Tibial artery (tissue), 4 donors: ENCODE results near the gene HRH3.

Experiments
- DNase-seq, 2 donors: peaks; one replicate each; pipeline ENCODE4 v3.0.0-alpha.2; 2019
- H3K27ac ChIP-seq, 2 donors: fragments of 200-600 bp; sonication (generic) in 1 of 2; 1 replicate in 1 of 2; 2 replicates in 1 of 2; pipeline ENCODE4 v1.5.1; 2018 to 2019; ENCODE audit warnings: mild to moderate bottlenecking in 1 of 2
- H3K27me3 ChIP-seq, 2 donors: fragments of 200-600 bp; sonication (generic) in 1 of 2; one replicate each; pipeline versions ENCODE4 v1.5.1 to v1.6.0; 2016 to 2019
- H3K36me3 ChIP-seq, 3 donors: fragments of 200-600 bp; sonication (generic) in 2 of 3; one replicate each; pipeline ENCODE4 v1.5.1; 2016 to 2019; ENCODE audit warnings: mild to moderate bottlenecking in 2 of 3
- H3K4me1 ChIP-seq, 4 donors: fragments of 200-600 bp; sonication (generic) in 2 of 4; 1 replicate in 3 of 4; 2 replicates in 1 of 4; pipeline ENCODE4 v1.5.1; 2016 to 2019
- H3K4me3 ChIP-seq, 2 donors: fragments of 200-600 bp; sonication (generic) in 1 of 2; 1 replicate in 1 of 2; 2 replicates in 1 of 2; pipeline ENCODE4 v1.5.1; 2018 to 2019; ENCODE audit warnings: mild to moderate bottlenecking in 2 of 2
- H3K9me3 ChIP-seq, 3 donors: fragments of 200-600 bp; sonication (generic) in 1 of 3; one replicate each; pipeline ENCODE4 v1.5.1; 2016 to 2019
- intact Hi-C: fragments of 100-400 bp; cut with DNase I; formaldehyde crosslinking; loops from one replicate; pipeline ENCODE4 v1.15.0; 2023; ENCODE audit warnings: low total_unique reads
- TF ChIP-seq, protein P1 (sequence below), 2 experiments: fragments of 200-600 bp in 1 of 2; fragments of 450-650 bp in 1 of 2; IDR thresholded peaks; one replicate each; pipeline ENCODE4 v1.5.1; 2017 to 2019; ENCODE audit warnings: antibody characterized with exemption in 2 of 2, mild to moderate bottlenecking in 1 of 2, moderate library complexity in 1 of 2

HRH3 gene

GRCh38 chr20:62236200-62236599, 16.1 kb upstream of the HRH3 start:
- intact Hi-C loops: loop anchor here (10.0 kb wide), 1 partner anchor 51 kb away; the partner anchor contains the start of gene MTG2
- TF ChIP-seq, protein P1, sequence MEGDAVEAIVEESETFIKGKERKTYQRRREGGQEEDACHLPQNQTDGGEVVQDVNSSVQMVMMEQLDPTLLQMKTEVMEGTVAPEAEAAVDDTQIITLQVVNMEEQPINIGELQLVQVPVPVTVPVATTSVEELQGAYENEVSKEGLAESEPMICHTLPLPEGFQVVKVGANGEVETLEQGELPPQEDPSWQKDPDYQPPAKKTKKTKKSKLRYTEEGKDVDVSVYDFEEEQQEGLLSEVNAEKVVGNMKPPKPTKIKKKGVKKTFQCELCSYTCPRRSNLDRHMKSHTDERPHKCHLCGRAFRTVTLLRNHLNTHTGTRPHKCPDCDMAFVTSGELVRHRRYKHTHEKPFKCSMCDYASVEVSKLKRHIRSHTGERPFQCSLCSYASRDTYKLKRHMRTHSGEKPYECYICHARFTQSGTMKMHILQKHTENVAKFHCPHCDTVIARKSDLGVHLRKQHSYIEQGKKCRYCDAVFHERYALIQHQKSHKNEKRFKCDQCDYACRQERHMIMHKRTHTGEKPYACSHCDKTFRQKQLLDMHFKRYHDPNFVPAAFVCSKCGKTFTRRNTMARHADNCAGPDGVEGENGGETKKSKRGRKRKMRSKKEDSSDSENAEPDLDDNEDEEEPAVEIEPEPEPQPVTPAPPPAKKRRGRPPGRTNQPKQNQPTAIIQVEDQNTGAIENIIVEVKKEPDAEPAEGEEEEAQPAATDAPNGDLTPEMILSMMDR (IDR thresholded peaks at IDR 0.05): no peak
- Histone ChIP-seq H3K36me3 (peaks cover 0 to 3% (median 0%) of the 10 kb centered on the region in 3 donors), H3K27ac (no peak overlapping the region), H3K4me3 (no peak overlapping the region), H3K4me1 (peaks cover 0 to 25% (median 16%) of the 10 kb centered on the region in 4 donors), H3K27me3 (peaks cover 0 to 53% of the 10 kb centered on the region in 2 donors), H3K9me3 (no peaks in the 10 kb centered on the region)
- no peak for DNase-seq

- TF ChIP-seq, protein P1 (IDR thresholded peaks at IDR 0.05): no peak
- H3K4me1 ChIP-seq: peaks cover 0 to 23% (median 16%) of the 10 kb centered on the region in 4 donors
- intact Hi-C loops: loop anchor here (10.0 kb wide), 1 partner anchor 51 kb away; the partner anchor contains the start of gene MTG2
- DNase-seq: no peak
- peaks cover 0 to 57% of the 10 kb centered on the region in 2 donors for H3K27me3 ChIP-seq
- no peaks in the 10 kb centered on the region for H3K36me3 ChIP-seq
- H3K27ac ChIP-seq: no peak overlapping the region
- H3K4me3 ChIP-seq: no peak overlapping the region
- no peaks in the 10 kb centered on the region for H3K9me3 ChIP-seq
These were observed 15.7 kb upstream of the HRH3 start for GRCh38 chr20:62235777-62236157.

GRCh38 chr20:62235001-62235776, 15.1 kb upstream of the HRH3 start:
- TF ChIP-seq, protein P1 (IDR thresholded peaks at IDR 0.05): no peak
- no peak overlapping the region for H3K4me3 ChIP-seq
- peaks cover 0 to 60% of the 10 kb centered on the region in 2 donors for H3K27me3 ChIP-seq
- no peaks in the 10 kb centered on the region for H3K9me3 ChIP-seq
- intact Hi-C loops: loop anchor here (10.0 kb wide), 1 partner anchor 50 kb away; the partner anchor contains the start of gene MTG2
- H3K27ac ChIP-seq: no peak overlapping the region
- no peak for DNase-seq
- no peaks in the 10 kb centered on the region for H3K36me3 ChIP-seq
- H3K4me1 ChIP-seq: peaks cover 0 to 22% (median 15%) of the 10 kb centered on the region in 4 donors

- peaks cover 0 to 13% (median 9%) of the 10 kb centered on the region in 4 donors for H3K4me1 ChIP-seq
- no peaks in the 10 kb centered on the region for H3K36me3 ChIP-seq
- peaks cover 0 to 60% of the 10 kb centered on the region in 2 donors for H3K27me3 ChIP-seq
- no peak overlapping the region for H3K27ac ChIP-seq
- TF ChIP-seq, protein P1 (IDR thresholded peaks at IDR 0.05): no peak
- intact Hi-C loops: loop anchor here (10.0 kb wide), 1 partner anchor 50 kb away; the partner anchor contains the start of gene MTG2
- H3K9me3 ChIP-seq: no peaks in the 10 kb centered on the region
- DNase-seq: no peak
- H3K4me3 ChIP-seq: no peak overlapping the region
These were observed 14.3 kb upstream of the HRH3 start for GRCh38 chr20:62234339-62234738.

DNA sequence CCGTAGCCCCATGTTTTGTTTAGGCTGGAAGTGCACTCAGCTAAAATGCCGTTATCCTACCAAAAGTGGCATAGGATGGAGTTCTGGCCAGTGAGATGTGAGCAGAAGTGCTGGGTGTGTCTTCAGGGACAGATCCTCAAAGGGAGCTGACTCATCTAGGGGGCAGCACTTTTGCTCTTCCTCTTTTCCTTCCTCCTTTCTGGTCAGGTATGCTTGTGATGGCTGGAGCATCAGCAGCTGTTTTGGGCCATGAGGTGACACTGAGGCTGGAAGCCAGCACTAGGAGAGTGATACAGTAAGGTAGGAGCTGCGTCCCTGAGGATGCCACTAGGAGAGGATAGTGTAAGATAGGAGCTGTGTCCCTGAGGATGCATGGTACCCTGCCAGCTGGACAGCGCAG, 13.6 kb upstream of the HRH3 start:
- intact Hi-C loops: loop anchor here (10.0 kb wide), 1 partner anchor 49 kb away; the partner anchor contains the start of gene MTG2
- H3K27me3 ChIP-seq: peaks cover 0 to 64% of the 10 kb centered on the region in 2 donors
- TF ChIP-seq, protein P1 (IDR thresholded peaks at IDR 0.05): no peak

More for the DNA sequence above, 13.6 kb upstream of the HRH3 start:
- no peak overlapping the region for H3K27ac ChIP-seq
- no peak overlapping the region for H3K4me3 ChIP-seq
- H3K4me1 ChIP-seq: peaks cover 0 to 7% (median 5%) of the 10 kb centered on the region in 4 donors
- H3K36me3 ChIP-seq: no peaks in the 10 kb centered on the region
- DNase-seq: no peak
- no peaks in the 10 kb centered on the region for H3K9me3 ChIP-seq
